ENCODE results near the gene SSH2. TPM values are rescaled to one million over a fixed set of nuclear protein-coding genes. Genes with fewer than 3 reads are reported as not detected.

SSH2 gene
- total RNA-seq, 6 donors from 2014 or later, result 55.4 to 82.9 (median 67.8) TPM

GRCh38 chr17:29892201-29892600 is 37.8 kb downstream of the SSH2 start:
- TF ChIP-seq POLR2A (IDR thresholded peaks at IDR 0.05) (no peak), POLR2AphosphoS5 (IDR thresholded peaks at IDR 0.05) (no peak), EP300 (IDR thresholded peaks at IDR 0.05) (no peak)
- TF ChIP-seq, protein P1, sequence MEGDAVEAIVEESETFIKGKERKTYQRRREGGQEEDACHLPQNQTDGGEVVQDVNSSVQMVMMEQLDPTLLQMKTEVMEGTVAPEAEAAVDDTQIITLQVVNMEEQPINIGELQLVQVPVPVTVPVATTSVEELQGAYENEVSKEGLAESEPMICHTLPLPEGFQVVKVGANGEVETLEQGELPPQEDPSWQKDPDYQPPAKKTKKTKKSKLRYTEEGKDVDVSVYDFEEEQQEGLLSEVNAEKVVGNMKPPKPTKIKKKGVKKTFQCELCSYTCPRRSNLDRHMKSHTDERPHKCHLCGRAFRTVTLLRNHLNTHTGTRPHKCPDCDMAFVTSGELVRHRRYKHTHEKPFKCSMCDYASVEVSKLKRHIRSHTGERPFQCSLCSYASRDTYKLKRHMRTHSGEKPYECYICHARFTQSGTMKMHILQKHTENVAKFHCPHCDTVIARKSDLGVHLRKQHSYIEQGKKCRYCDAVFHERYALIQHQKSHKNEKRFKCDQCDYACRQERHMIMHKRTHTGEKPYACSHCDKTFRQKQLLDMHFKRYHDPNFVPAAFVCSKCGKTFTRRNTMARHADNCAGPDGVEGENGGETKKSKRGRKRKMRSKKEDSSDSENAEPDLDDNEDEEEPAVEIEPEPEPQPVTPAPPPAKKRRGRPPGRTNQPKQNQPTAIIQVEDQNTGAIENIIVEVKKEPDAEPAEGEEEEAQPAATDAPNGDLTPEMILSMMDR (IDR thresholded peaks at IDR 0.05), result no peak
- ATAC-seq (ENCODE audit: low FRiP score in 2 of 2), result no peak
- Histone ChIP-seq H3K4me1 (peaks cover 0 to 4% (median 0%) of the 10 kb centered on the region in 4 donors), H3K4me3 (no peak overlapping the region), H3K9me3 (no peaks in the 10 kb centered on the region), H3K36me3 (no peaks in the 10 kb centered on the region), H3K27me3 (no peaks in the 10 kb centered on the region), H3K27ac (no peak overlapping the region)
- DNase-seq, result no peak

DNA sequence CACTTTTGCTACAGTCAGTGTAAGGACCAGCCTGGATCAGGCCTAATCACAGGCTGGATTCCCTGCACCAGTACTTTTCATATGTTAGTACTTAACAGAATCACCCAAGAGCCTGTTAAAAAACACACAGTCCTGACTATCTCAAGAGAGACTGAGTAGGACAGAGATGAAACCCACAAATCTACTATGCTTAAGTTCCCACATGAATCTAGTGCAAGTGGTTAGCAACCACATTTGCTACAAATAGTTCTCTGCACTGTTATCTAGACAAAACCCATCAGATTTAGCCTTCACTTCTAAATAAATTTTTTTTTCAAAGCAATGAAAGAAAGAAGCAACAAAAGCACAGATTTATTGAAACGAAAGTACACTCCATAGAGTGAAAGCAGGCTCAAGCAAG is 38.9 kb downstream of the SSH2 start:
- Histone ChIP-seq H3K4me3 (no peak overlapping the region), H3K27me3 (no peaks in the 10 kb centered on the region), H3K27ac (no peak overlapping the region), H3K4me1 (peaks cover 0 to 4% (median 0%) of the 10 kb centered on the region in 4 donors), H3K9me3 (no peaks in the 10 kb centered on the region), H3K36me3 (no peaks in the 10 kb centered on the region)
- WGBS, 2 donors, result 83 to 94% methylated on average over 1 of the region's 1 CpG
- no peak for ATAC-seq (ENCODE audit: low FRiP score in 2 of 2)
- TF ChIP-seq, protein P1 (IDR thresholded peaks at IDR 0.05), result no peak
- TF ChIP-seq EP300 (IDR thresholded peaks at IDR 0.05), result no peak
- no peak for TF ChIP-seq POLR2A (IDR thresholded peaks at IDR 0.05)
- no peak for DNase-seq

GRCh38 chr17:29885031-29885640 is 44.9 kb downstream of the SSH2 start:
- Histone ChIP-seq H3K27me3 (no peaks in the 10 kb centered on the region), H3K9me3 (no peaks in the 10 kb centered on the region), H3K4me1 (no peaks in the 10 kb centered on the region), H3K4me3 (no peak overlapping the region), H3K36me3 (no peaks in the 10 kb centered on the region), H3K27ac (no peak overlapping the region)
- WGBS, 2 donors, result 60 to 74% methylated on average over 3 of the region's 3 CpGs
- TF ChIP-seq EP300 (IDR thresholded peaks at IDR 0.05) (no peak), POLR2A (IDR thresholded peaks at IDR 0.05) (no peak), POLR2AphosphoS5 (IDR thresholded peaks at IDR 0.05) (no peak)
- peak in 1 of 2 donors; percentile 45 for ATAC-seq (ENCODE audit: low FRiP score in 2 of 2)
- no peak for DNase-seq

DNA sequence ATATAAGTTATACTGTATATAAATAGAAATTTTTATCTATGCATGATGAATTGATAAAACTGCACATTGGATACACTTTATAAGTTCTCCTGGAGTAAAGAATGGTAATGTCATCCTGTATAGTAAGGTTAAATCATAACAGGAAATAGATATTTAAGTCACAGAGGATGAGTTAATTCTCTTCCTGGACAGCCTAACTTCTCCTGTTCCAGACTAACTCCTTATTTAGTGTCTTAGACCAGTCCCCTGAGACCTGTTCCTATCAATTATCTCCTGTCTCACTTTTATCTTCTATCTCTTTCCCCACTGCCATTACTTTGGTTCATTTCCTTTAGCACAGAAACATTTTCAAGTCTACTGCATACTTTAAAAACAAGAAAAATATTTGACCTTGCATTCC is 46.5 kb downstream of the SSH2 start:
- no peak overlapping the region for H3K27ac ChIP-seq
- no peaks in the 10 kb centered on the region for H3K36me3 ChIP-seq
- no peak for TF ChIP-seq POLR2AphosphoS5 (IDR thresholded peaks at IDR 0.05)
- TF ChIP-seq EP300 (IDR thresholded peaks at IDR 0.05), result no peak
- no peaks in the 10 kb centered on the region for H3K9me3 ChIP-seq
- no peaks in the 10 kb centered on the region for H3K27me3 ChIP-seq
- no peak overlapping the region for H3K4me3 ChIP-seq
- ATAC-seq (ENCODE audit: low FRiP score in 2 of 2), result no peak
- no peaks in the 10 kb centered on the region for H3K4me1 ChIP-seq
- DNase-seq, result no peak

DNA sequence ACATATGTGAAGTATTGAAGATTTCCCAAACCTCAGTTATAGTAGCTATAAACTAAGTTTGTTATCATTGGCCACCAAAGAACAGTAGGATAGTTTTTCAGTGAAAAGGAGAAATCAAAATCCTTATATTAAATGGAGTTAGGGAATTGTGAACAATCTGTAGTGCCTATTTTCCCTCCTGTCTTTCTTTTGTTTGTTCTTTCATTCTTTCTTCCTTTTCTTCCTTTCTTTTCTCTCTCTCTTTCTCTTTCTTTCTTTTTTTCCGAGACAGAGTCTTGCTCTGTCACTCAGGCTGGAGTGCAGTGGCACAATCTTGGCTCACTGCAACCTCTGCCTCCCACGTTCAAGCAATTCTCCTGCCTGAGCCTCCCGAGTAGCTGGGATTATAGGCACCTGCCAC is 48.8 kb downstream of the SSH2 start:
- WGBS, 2 donors, result 83 to 96% methylated on average over 3 of the region's 3 CpGs
- Histone ChIP-seq H3K4me3 (no peak overlapping the region), H3K27me3 (no peaks in the 10 kb centered on the region), H3K4me1 (no peaks in the 10 kb centered on the region), H3K36me3 (no peaks in the 10 kb centered on the region), H3K9me3 (no peaks in the 10 kb centered on the region), H3K27ac (no peak overlapping the region)
- DNase-seq (no peak), ATAC-seq (ENCODE audit: low FRiP score in 2 of 2) (no peak)
- TF ChIP-seq, protein P1 (IDR thresholded peaks at IDR 0.05), result no peak
- TF ChIP-seq POLR2AphosphoS5 (IDR thresholded peaks at IDR 0.05) (no peak), POLR2A (IDR thresholded peaks at IDR 0.05) (no peak), EP300 (IDR thresholded peaks at IDR 0.05) (no peak)

- no peak for ATAC-seq (ENCODE audit: low FRiP score in 2 of 2)
- no peaks in the 10 kb centered on the region for H3K36me3 ChIP-seq
- DNase-seq, result no peak
- no peaks in the 10 kb centered on the region for H3K27me3 ChIP-seq
- no peak overlapping the region for H3K27ac ChIP-seq
- 96 to 97% methylated on average over 6 of the region's 6 CpGs for WGBS, 2 donors
- H3K9me3 ChIP-seq, result no peaks in the 10 kb centered on the region
- no peak overlapping the region for H3K4me3 ChIP-seq
- no peaks in the 10 kb centered on the region for H3K4me1 ChIP-seq
- TF ChIP-seq, protein P1 (IDR thresholded peaks at IDR 0.05), result no peak
- TF ChIP-seq POLR2A (IDR thresholded peaks at IDR 0.05), result no peak
- TF ChIP-seq POLR2AphosphoS5 (IDR thresholded peaks at IDR 0.05), result no peak
- no peak for TF ChIP-seq EP300 (IDR thresholded peaks at IDR 0.05)
Observed at GRCh38 chr17:29880031-29880430, 50.0 kb downstream of the SSH2 start.
